ENCODE measurements around the gene GLMP. TPM values are rescaled to one million over a fixed set of nuclear protein-coding genes. Genes with fewer than 3 reads are reported as not detected.

GLMP gene
- total and polyA plus RNA-seq, 2 donors (not counting 1 experiment from before 2014, with no cell fraction given) = 10.2 to 21.2 TPM

DNA sequence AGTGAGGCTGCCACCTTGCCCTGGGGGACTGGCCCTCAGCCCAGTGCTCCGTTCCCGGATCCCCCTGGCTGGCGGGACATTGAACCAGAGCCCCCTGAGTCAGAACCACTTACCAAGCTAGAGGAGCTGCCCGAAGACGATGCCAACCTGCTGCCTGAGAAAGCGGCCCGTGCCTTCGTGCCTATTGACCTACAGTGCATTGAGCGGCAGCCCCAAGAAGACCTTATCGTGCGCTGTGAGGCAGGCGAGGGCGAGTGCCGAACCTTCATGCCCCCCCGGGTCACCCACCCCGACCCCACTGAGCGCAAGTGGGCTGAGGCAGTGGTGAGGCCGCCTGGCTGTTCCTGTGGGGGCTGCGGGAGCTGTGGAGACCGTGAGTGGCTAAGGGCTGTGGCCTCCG is 10.0 kb downstream of the GLMP start:
- H3K4me3 Mint-ChIP-seq = no peak overlapping the region
- ATAC-seq (ENCODE audit: low read depth) (no peak), DNase-seq (no peak)
- H3K9me3 Mint-ChIP-seq (ENCODE audit: insufficient read depth) = no peaks in the 10 kb centered on the region
- Histone ChIP-seq H3K9me3 (ENCODE audit: control extremely low read depth in 1 of 3, control insufficient read depth in 2 of 3, insufficient read depth in 1 of 3, low read length in 2 of 3) (no peaks in the 10 kb centered on the region), H3K36me3 (replicated peaks in 1 of 2; ENCODE audit: control extremely low read depth in 1 of 2, control insufficient read depth in 1 of 2, extremely low read depth in 1 of 2, insufficient read depth in 2 of 2, low read length in 1 of 2) (peaks cover 0 to 10% of the 10 kb centered on the region in 2 experiments), H3K27me3 (replicated peaks in 1 of 4; ENCODE audit: control extremely low read depth in 1 of 4, control insufficient read depth in 3 of 4, insufficient read depth in 4 of 4, low read length in 3 of 4) (no peaks in the 10 kb centered on the region), H3K27ac (ENCODE audit: low read length in 2 of 2) (no peak overlapping the region), H3K79me2 (ENCODE audit: control insufficient read depth, insufficient read depth, low read length) (peaks cover 40% of the 10 kb centered on the region), H3K4me3 (ENCODE audit: control extremely low read depth in 1 of 5, extremely low read depth in 1 of 5, insufficient read depth in 1 of 5, low read depth in 2 of 5, low read length in 4 of 5) (no peak overlapping the region), H3K4me2 (replicated peaks; ENCODE audit: low read depth, low read length, poor library complexity, severe bottlenecking) (no peak overlapping the region), H2AFZ (ENCODE audit: insufficient read depth, low read depth, low read length, poor library complexity, severe bottlenecking) (no peak overlapping the region), H3K4me1 (ENCODE audit: control insufficient read depth in 2 of 2, insufficient read depth in 2 of 2, low read length in 2 of 2) (peaks cover 20 to 28% of the 10 kb centered on the region in 2 donors), H4K20me1 (ENCODE audit: control insufficient read depth, insufficient read depth, low read length, poor library complexity, severe bottlenecking) (peaks cover 10% of the 10 kb centered on the region), H3K9ac (ENCODE audit: low read length) (no peak overlapping the region)
- WGBS (ENCODE audit: insufficient coverage) = over 99% methylated on average over 13 of the region's 21 CpGs
- peaks cover 34% of the 10 kb centered on the region for H3K4me1 Mint-ChIP-seq
- ChIA-PET CTCF (no interaction called here), POLR2A (interaction anchor here (0.5 kb wide), 1 partner anchor 1005 kb away, joined by 5 read pairs; no protein-coding TSS in a partner anchor)
- no peak overlapping the region for H3K27ac Mint-ChIP-seq
- no peaks in the 10 kb centered on the region for H3K27me3 Mint-ChIP-seq
- intact Hi-C loops (cut with micrococcal nuclease) = no loop called here
- TF ChIP-seq CTCF (IDR thresholded peaks at IDR 0.05) (no peak), EZH2 (IDR thresholded peaks at IDR 0.05; ENCODE audit: borderline replicate concordance, insufficient read depth, low read depth, low read length, poor library complexity, severe bottlenecking) (no peak)

GRCh38 chr1:156284757-156285156 is 10.7 kb downstream of the GLMP start:
- H3K4me3 ChIP-seq (ENCODE audit: control extremely low read depth in 1 of 5, extremely low read depth in 1 of 5, insufficient read depth in 1 of 5, low read depth in 2 of 5, low read length in 4 of 5) = no peak overlapping the region
- H3K79me2 ChIP-seq (ENCODE audit: control insufficient read depth, insufficient read depth, low read length) = peaks cover 47% of the 10 kb centered on the region
- WGBS (ENCODE audit: insufficient coverage) = 100% methylated on average over 3 of the region's 4 CpGs
- H3K27me3 ChIP-seq (replicated peaks in 1 of 4; ENCODE audit: control extremely low read depth in 1 of 4, control insufficient read depth in 3 of 4, insufficient read depth in 4 of 4, low read length in 3 of 4) = no peaks in the 10 kb centered on the region
- ChIA-PET CTCF (no interaction called here), POLR2A (no interaction called here)
- H3K9ac ChIP-seq (ENCODE audit: low read length) = no peak overlapping the region
- H3K27me3 Mint-ChIP-seq = no peaks in the 10 kb centered on the region
- TF ChIP-seq CTCF (IDR thresholded peaks at IDR 0.05) (no peak), EZH2 (IDR thresholded peaks at IDR 0.05; ENCODE audit: borderline replicate concordance, insufficient read depth, low read depth, low read length, poor library complexity, severe bottlenecking) (no peak)
- H3K9me3 Mint-ChIP-seq (ENCODE audit: insufficient read depth) = no peaks in the 10 kb centered on the region
- no peak overlapping the region for H3K27ac ChIP-seq (ENCODE audit: low read length in 2 of 2)
- no peak for ATAC-seq (ENCODE audit: low read depth)
- H3K4me1 Mint-ChIP-seq = peaks cover 39% of the 10 kb centered on the region
- DNase-seq = no peak
- intact Hi-C loops (cut with micrococcal nuclease) = loop anchor here (5.0 kb wide), 1 partner anchor 1957 kb away; the partner anchor contains the start of gene ATP8B2
- H3K4me3 Mint-ChIP-seq = no peak overlapping the region
- H4K20me1 ChIP-seq (ENCODE audit: control insufficient read depth, insufficient read depth, low read length, poor library complexity, severe bottlenecking) = peaks cover 17% of the 10 kb centered on the region
- peaks cover 20 to 28% of the 10 kb centered on the region in 2 donors for H3K4me1 ChIP-seq (ENCODE audit: control insufficient read depth in 2 of 2, insufficient read depth in 2 of 2, low read length in 2 of 2)
- peaks cover 0 to 8% of the 10 kb centered on the region in 2 experiments for H3K36me3 ChIP-seq (replicated peaks in 1 of 2; ENCODE audit: control extremely low read depth in 1 of 2, control insufficient read depth in 1 of 2, extremely low read depth in 1 of 2, insufficient read depth in 2 of 2, low read length in 1 of 2)
- no peak overlapping the region for H3K4me2 ChIP-seq (replicated peaks; ENCODE audit: low read depth, low read length, poor library complexity, severe bottlenecking)
- H3K9me3 ChIP-seq (ENCODE audit: control extremely low read depth in 1 of 3, control insufficient read depth in 2 of 3, insufficient read depth in 1 of 3, low read length in 2 of 3) = no peaks in the 10 kb centered on the region
- H3K27ac Mint-ChIP-seq = no peak overlapping the region
- H2AFZ ChIP-seq (ENCODE audit: insufficient read depth, low read depth, low read length, poor library complexity, severe bottlenecking) = no peak overlapping the region
